ENCODE results near the gene POLA1.

POLA1 gene

DNA sequence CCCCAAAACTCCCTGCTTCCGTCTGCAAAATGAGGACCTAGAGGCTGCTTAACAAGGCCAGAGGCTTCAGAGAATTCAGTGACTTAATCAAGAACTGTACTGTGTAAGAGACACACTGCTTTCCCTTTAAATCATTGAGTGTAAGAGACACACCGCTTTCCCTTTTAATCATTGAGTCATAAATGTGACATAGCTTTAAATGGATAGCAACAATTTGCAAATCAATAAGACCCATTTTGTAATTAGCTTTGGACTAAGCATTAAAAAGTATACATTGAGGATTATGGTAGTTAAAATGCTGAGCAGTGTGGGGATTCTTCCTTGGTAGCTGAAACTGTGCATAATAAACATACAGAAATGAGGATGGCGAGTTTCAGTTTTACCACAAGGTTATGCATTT, 290.2 kb downstream of the POLA1 start:
- DNase-seq = no peak

- DNase-seq = no peak
Observed at GRCh38 chrX:24985120-24985519, 291.4 kb downstream of the POLA1 start.

DNA sequence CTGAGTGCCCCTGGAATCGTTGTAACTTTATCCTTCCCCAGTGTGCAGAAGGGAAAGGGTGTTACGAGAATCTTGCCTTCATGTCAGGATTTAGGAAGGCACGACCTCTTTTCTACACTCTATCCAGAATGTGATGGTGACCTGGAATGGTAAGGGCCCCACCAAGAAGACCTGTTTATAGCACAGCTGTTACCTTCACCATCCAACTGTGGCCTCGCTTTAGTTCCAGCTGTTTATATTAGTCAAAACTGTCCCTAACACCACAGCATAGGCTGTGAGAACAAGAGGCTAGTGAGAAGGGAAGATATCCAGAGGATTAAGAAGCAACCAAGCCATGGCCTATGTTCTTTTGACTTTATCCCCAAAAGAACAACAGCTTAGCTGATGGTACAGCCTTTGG, 294.0 kb downstream of the POLA1 start:
- DNase-seq = no peak

GRCh38 chrX:24988314-24988713, 294.6 kb downstream of the POLA1 start:
- DNase-seq = no peak

GRCh38 chrX:24990535-24990934, 296.8 kb downstream of the POLA1 start:
- DNase-seq = no peak

DNA sequence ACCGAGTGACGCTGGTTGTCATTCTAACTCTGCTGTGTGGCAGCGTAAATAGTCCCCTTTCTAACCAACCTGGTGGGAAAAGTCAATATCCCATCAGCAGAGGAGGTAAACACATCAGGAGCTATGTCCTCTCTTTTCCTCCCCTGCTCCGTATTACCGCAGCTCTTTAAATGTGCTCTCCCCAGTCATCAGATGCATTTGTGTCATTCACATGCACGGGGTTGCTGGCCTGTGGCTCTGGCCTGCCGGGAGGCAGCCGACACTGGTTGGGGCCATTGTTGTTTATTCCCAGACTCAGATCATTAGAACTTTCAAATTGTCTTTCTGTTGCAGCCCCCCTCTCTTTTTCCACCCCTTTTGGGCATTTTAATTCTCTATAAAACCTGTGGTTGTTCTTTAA, 300.2 kb downstream of the POLA1 start:
- DNase-seq = no peak

DNA sequence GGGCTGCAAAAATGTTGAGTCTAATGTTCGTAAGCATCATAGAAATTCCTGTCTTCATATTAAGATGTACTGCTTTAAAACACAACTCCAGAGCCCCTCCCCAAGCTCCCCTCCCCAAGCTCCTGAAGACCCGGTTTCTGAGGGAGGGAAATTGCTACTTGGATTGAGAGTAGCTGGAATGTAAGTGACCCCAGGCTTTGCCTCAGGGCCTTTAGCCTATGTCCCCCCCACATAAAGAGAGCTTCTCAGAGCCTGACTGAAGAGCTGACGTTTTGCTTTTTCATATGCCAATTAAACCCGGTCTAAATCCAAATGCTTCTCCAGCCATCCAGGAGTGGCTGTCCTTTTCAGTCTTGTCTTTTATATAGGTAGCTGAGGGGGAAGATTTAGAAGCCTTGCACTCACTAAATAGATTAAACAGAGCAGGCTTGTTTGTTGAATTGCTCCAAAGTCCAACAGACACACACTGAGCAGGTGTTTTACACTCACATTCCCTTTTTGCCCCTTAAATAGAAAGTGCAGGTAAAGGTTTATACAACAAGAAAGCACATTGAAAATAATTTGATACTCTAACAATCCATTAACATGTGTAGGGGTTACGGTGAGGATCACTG, 302.5 kb downstream of the POLA1 start:
- DNase-seq = no peak

- DNase-seq = no peak
Observed at GRCh38 chrX:24999511-24999910, 305.8 kb downstream of the POLA1 start.

DNA sequence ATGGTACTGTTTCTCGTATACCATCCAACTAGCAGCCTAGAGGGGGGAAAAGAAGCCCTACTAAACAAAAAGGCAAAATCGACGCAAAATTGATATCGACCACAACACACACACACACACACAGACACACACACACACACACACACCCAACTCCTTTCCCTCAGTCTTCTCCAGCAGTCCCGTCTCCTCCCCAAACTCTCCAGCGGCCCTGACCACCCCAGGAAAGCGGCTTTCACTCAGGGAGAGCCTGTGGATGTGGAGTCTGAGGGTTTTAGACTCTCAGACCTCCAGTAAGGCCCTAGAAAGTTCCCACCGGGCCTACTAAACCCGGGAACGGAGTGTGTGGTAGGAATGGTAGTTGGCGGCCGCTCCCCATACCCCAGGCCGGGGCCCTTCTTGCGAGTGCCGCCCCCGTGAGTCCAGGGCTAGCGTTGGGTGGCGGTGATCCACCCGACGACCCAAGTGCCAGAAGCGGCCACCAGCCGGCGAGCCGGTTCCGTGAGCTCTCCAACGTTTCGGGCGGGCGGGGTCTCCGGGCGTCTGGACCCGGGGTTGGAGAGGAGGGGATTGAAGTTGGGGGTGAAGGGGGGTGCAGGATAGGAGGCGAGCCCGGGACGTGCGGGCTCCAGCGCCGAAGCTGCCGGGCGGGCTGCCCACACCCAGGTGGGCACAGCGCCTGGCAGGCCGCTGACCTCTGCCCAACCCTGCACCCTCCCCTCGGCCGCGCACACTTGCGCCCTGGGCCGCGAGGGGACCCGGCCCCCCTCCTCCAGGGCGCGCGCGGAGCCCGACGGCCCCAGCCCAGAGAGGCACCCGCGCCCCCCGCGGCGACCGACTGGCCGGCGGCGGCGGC, 308.3 kb downstream of the POLA1 start:
- DNase-seq = no peak

DNA sequence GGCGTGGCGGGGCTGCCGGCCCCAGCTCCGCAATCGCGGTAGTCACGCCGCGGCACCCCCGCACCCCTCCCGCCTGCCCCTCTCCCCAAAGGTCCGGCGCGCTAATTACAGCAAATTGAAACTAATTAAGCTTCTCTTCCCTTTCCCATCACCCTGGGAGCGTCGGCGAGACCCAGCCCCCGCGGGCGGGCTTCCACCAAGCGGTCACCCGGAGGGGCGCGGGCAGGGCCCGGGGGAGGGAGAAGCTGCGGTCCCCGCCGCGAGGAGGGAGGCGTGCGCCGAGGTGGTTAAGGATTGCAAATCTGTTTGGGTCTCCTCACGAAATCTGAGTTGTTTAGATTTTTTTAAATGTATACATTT, 308.9 kb downstream of the POLA1 start:
- DNase-seq = no peak

GRCh38 chrX:25003066-25003849, 309.5 kb downstream of the POLA1 start:
- no peak for DNase-seq

- DNase-seq = no peak
Observed at GRCh38 chrX:25004040-25004439, 310.3 kb downstream of the POLA1 start.

- no peak for DNase-seq
Observed at GRCh38 chrX:25004485-25005032, 310.8 kb downstream of the POLA1 start.

DNA sequence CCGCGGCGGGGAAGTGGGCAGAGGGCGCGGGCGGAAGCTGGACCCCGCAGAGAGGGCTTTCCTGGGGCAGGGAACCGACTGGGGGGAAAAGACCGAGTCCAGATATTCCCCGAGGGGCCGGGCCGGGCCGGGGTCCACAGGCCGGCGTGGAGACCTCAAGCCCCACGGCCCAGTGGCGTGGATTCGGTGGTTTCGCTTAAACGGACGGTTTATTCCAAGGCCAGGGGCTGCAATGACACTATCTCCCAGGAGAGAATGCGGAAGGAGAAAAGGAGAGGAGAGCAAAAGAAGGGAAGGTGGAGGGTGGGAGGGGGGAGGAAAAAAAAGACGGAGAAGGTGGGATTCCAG, 311.3 kb downstream of the POLA1 start:
- no peak for DNase-seq

DNA sequence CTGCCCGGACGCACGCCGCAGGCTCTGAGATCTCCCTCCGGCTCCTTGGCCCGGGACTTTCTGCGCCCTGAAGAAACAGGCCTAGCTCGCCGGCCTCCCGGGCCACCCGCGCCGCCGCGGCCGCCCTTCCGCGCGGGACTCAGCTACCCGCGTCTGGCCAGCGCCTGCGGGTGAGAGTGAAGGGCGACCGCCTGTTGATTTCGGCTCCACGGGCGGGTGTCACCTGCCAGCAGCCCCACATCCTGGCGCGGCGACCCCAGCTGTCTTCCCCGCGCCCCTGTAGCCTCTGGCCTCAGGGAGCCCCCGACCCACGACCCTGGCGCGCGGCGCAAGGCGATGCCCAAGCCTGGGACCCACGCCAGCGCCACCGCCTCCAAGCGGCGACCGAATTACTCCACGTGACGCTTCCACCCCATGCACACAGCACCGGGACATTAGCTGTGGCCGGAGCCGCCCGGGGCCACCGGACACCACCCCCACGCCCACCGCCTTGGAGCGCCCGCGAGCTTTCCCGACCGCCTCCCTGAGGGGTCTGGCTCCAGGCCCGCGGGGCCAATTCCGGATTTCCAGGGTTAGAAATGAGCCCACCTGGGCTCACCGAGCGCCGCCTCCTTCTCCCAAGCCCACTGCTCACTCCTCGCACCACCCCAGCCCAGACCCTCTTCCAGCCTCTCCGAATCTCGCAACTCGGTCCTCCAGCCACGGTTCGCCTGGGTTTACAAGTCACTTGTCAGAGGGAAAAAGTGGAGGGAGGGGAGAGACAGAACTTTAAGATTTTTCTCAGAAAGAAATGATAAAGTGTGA, 311.9 kb downstream of the POLA1 start:
- DNase-seq = no peak

DNA sequence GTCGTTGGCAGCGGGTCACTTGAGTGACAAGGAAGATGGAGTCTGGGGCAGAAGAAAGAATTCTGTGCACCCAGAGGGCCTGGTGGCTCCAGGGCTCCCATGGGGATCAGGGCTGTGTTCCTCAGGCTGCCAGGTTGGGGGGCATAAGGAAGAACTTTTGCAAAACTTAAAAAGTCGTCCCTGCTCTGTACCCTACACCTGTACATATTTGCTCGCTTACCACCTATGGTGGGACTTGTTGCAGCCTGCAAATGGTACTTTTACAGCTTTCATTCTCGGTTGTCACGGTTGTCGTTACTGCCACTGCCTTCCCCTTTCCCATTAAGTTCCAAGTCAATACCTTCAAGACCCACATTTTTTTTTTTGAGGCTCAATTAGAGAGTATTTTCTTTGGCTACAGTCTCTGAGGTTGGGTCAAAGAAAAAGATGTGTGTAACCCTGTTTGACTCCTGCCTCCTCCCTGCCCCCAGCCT, 312.9 kb downstream of the POLA1 start:
- DNase-seq = no peak

GRCh38 chrX:25007059-25008053, 313.6 kb downstream of the POLA1 start:
- no peak for DNase-seq

DNA sequence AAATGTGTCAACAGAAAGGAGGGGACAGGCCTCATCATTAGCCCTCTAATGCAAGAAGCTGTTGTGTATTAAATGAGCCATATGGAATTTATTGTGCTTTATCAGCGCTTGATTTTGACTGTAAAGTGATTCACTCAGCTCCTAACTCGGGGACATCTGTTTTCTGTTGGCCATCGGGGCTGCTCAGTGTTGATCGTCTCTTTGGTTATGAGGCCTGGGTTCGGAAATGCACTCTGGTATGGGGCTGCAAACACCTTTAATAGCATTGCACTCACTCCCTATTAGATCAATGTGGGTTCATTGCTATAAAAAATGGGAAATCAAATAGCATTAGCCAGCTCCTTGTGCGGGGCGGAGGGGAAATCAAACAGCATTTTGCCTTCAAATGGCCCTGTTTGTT, 315.7 kb downstream of the POLA1 start:
- DNase-seq = no peak

GRCh38 chrX:25010784-25011588, 317.3 kb downstream of the POLA1 start:
- no peak for DNase-seq

Data from GDM1 (cell line).